ENCODE data around the gene LRMDA.

LRMDA gene

GRCh38 chr10:76192151-76192550 lies 760.7 kb downstream of the LRMDA start:
- no peak for TF ChIP-seq CTCF (IDR thresholded peaks at IDR 0.05; ENCODE audit: low read depth, low read length)
- H3K4me3 ChIP-seq (ENCODE audit: low read depth, low read length): no peak overlapping the region
- DNase-seq (ENCODE audit: low read depth, low spot score): no peak
- in situ Hi-C loops (cut with HindIII; ENCODE audit: low sequenced_read_pairs): no loop called here

GRCh38 chr10:76192694-76193320 lies 761.4 kb downstream of the LRMDA start:
- DNase-seq (ENCODE audit: low read depth, low spot score): no peak
- in situ Hi-C loops (cut with HindIII; ENCODE audit: low sequenced_read_pairs): no loop called here
- H3K4me3 ChIP-seq (ENCODE audit: low read depth, low read length): no peak overlapping the region
- no peak for TF ChIP-seq CTCF (IDR thresholded peaks at IDR 0.05; ENCODE audit: low read depth, low read length)

GRCh38 chr10:76195654-76196390 lies 764.4 kb downstream of the LRMDA start:
- TF ChIP-seq CTCF (IDR thresholded peaks at IDR 0.05; ENCODE audit: low read depth, low read length): no peak
- H3K4me3 ChIP-seq (ENCODE audit: low read depth, low read length): no peak overlapping the region
- DNase-seq (ENCODE audit: low read depth, low spot score): no peak
- in situ Hi-C loops (cut with HindIII; ENCODE audit: low sequenced_read_pairs): no loop called here

GRCh38 chr10:76197293-76197692 lies 765.9 kb downstream of the LRMDA start:
- no peak overlapping the region for H3K4me3 ChIP-seq (ENCODE audit: low read depth, low read length)
- no peak for TF ChIP-seq CTCF (IDR thresholded peaks at IDR 0.05; ENCODE audit: low read depth, low read length)
- no peak for DNase-seq (ENCODE audit: low read depth, low spot score)
- in situ Hi-C loops (cut with HindIII; ENCODE audit: low sequenced_read_pairs): no loop called here

- in situ Hi-C loops (cut with HindIII; ENCODE audit: low sequenced_read_pairs): no loop called here
- TF ChIP-seq CTCF (IDR thresholded peaks at IDR 0.05; ENCODE audit: low read depth, low read length): no peak
- no peak overlapping the region for H3K4me3 ChIP-seq (ENCODE audit: low read depth, low read length)
- DNase-seq (ENCODE audit: low read depth, low spot score): no peak
Measured at GRCh38 chr10:76198287-76199035, 767.0 kb downstream of the LRMDA start.

GRCh38 chr10:76201962-76202361 lies 770.5 kb downstream of the LRMDA start:
- no peak for DNase-seq (ENCODE audit: low read depth, low spot score)
- in situ Hi-C loops (cut with HindIII; ENCODE audit: low sequenced_read_pairs): no loop called here
- TF ChIP-seq CTCF (IDR thresholded peaks at IDR 0.05; ENCODE audit: low read depth, low read length): no peak
- H3K4me3 ChIP-seq (ENCODE audit: low read depth, low read length): no peak overlapping the region

Measured in astrocyte of the spinal cord (primary cell).